BLaER1 treated with 17β-estradiol and CSF1 and Interleukin-3, amounts not matched to agents 10 nM and 100 nM (cell line): ENCODE data around the gene PPP1R12C.
A peak's percentile ranks its signal among the peaks of the same experiment; 100 is the strongest.
"Not testable (repeated sequence)": the region's sequence is repeated elsewhere in the genome, so short reads cannot be mapped to it uniquely, and the experiment has no call there.

ENCODE experiments used
- H3K27ac ChIP-seq, 11 experiments: shearing (Covaris generic); formaldehyde crosslinking; 2 replicates each; pipeline ENCODE4 v1.8.1; 2022
- H3K27me3 ChIP-seq, 11 experiments: shearing (Covaris generic); formaldehyde crosslinking; 2 replicates each; pipeline ENCODE4 v1.8.1; 2022
- H3K36me3 ChIP-seq, 11 experiments: shearing (Covaris generic); formaldehyde crosslinking; 2 replicates each; pipeline ENCODE4 v1.8.1; 2022
- H3K4me1 ChIP-seq, 10 experiments: shearing (Covaris generic); formaldehyde crosslinking; 2 replicates each; pipeline ENCODE4 v1.8.1; 2022
- H3K4me2 ChIP-seq, 11 experiments: shearing (Covaris generic); formaldehyde crosslinking; 2 replicates each; pipeline ENCODE4 v1.8.1; 2022
- H3K4me3 ChIP-seq, 10 experiments: shearing (Covaris generic); formaldehyde crosslinking; 2 replicates each; pipeline ENCODE4 v1.8.1; 2022
- H3K9ac ChIP-seq, 11 experiments: shearing (Covaris generic); formaldehyde crosslinking; 2 replicates each; pipeline ENCODE4 v1.8.1; 2022
- H3K9me3 ChIP-seq, 11 experiments: shearing (Covaris generic); formaldehyde crosslinking; replicated peaks in 1 of 11; 2 replicates each; pipeline ENCODE4 v1.8.1; 2022
- H4K20me1 ChIP-seq, 11 experiments: shearing (Covaris generic); formaldehyde crosslinking; 2 replicates each; pipeline ENCODE4 v1.8.1; 2022
- Cebpa-rat ChIP-seq, 11 experiments: shearing (Covaris generic); IDR thresholded peaks; 2 replicates each; pipeline ENCODE4 v1.8.1; 2022

Gene PPP1R12C

DNA sequence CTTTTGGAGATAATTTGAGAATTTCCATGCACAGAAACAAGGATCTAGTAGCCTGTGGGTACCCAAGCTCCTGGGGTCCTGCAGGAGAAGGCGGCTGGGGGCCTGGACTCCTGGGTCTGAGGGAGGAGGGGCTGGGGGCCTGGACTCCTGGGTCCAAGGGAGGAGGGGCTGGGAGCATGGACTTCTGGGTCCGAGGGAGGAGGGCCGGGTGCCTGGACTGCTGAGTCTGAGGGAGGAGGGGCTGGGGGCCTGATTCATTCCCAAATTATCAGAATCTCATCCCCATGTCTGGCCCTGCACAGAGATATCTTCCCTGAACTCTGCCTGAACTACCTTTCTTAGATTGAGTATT lies 54.0 kb downstream of the PPP1R12C start:
- H3K9me3 ChIP-seq, result peaks cover 0 to 5% (median 0%) of the 10 kb centered on the region in 11 experiments; a peak in 1 of 22 replicates
- H3K4me1 ChIP-seq, result peaks cover 10 to 30% (median 20%) of the 10 kb centered on the region in 10 experiments
- peaks cover 0 to 38% (median 6%) of the 10 kb centered on the region in 11 experiments; a peak in 10 of 22 replicates for H4K20me1 ChIP-seq
- peak overlapping the region in 1 of 11 experiments; percentile 36; a peak in 1 of 22 replicates for H3K27ac ChIP-seq
- peaks cover 23 to 40% (median 33%) of the 10 kb centered on the region in 11 experiments for H3K27me3 ChIP-seq
- no peak overlapping the region for H3K4me2 ChIP-seq
- no peak overlapping the region for H3K9ac ChIP-seq
- H3K4me3 ChIP-seq, result peak overlapping the region in 9 of 10 experiments; percentile 38 to 93 (median 88); a peak in 9 of 20 replicates
- peaks cover 7 to 15% (median 7%) of the 10 kb centered on the region in 11 experiments; a peak in 20 of 22 replicates for H3K36me3 ChIP-seq
- no peak for TF ChIP-seq Cebpa-rat (IDR thresholded peaks at IDR 0.05)

DNA sequence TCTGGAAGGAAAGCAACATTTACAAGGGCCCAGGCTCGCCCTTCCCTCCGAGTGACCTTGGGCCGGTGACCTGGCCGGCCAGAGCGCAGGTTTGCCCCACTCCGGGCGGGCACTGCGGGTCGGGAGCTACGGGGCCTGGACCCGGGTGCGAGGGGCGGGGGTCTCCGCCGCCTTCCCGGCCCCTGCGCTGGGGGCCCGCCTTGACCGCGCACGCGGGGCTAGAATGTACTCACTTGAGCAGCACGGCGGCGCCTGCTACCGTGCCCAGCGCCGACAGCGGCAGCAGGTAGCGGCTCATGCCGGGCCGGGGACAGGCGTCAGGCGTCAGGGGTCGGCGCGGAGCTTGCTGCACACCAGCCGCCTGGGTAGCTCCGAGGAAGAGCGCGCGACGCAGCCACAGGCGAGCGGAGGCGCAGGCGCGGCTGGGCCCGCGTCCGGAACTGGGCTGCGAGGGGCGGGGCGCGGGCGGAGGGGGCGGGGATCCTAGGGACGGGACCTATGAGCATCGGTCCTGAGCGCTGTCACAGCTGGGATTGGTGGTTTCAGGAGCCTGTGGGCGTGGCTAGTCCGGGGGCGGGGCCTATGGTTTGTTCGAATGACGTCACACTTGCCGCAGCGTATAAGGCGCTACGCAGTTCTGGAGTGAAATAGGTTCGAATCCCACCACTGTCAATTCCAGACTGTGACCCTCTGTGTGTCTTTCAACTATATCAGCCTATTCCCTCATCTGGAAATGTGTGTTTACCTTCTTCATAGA lies 54.5 kb downstream of the PPP1R12C start, which contains the start of gene RDH13:
TSS of gene RDH13 (minus strand) at position 414 of the 757 bp plus-strand sequence. CDS start at position 298, 116 bp downstream.
- peaks cover 0 to 38% (median 6%) of the 10 kb centered on the region in 11 experiments; a peak in 10 of 22 replicates for H4K20me1 ChIP-seq
- peaks cover 10 to 24% (median 17%) of the 10 kb centered on the region in 10 experiments for H3K4me1 ChIP-seq
- H3K27ac ChIP-seq, result peak within 1 kb of the TSS; percentile 61 to 83 (median 79); a peak in 21 of 22 replicates
- peaks cover 10 to 20% (median 13%) of the 10 kb centered on the region in 11 experiments for H3K36me3 ChIP-seq
- peak within 1 kb of the TSS; percentile 79 to 92 (median 85) for H3K9ac ChIP-seq
- peak within 1 kb of the TSS; percentile 89 to 99 (median 98) for H3K4me2 ChIP-seq
- peaks cover 0 to 5% (median 0%) of the 10 kb centered on the region in 11 experiments; a peak in 1 of 22 replicates for H3K9me3 ChIP-seq
- no peak for TF ChIP-seq Cebpa-rat (IDR thresholded peaks at IDR 0.05)
- H3K27me3 ChIP-seq, result peaks cover 18 to 35% (median 27%) of the 10 kb centered on the region in 11 experiments
- H3K4me3 ChIP-seq, result peak within 1 kb of the TSS; percentile 71 to 93 (median 88)

DNA sequence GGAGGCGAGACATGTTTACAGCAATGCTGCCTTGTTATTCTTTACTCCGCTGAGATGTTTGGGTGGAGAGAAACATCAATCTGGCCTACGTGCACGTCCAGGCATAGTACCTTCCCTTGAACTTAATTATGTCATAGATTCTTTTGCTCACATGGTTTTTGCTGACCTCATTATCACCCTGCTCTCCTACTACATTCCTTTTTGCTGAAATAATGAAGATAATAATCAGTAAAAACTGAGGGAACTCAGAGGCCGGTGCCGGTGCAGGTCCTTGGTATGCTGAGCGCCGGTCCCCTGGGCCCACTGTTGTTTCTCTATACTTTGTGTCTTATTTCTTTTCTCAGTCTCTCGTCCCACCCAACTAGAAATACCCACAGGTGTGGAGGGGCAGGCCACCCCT lies 57.1 kb downstream of the PPP1R12C start:
- not testable (repeated sequence) for H3K9me3 ChIP-seq, H3K27ac ChIP-seq, H3K9ac ChIP-seq, H3K4me3 ChIP-seq, H3K27me3 ChIP-seq
- Histone ChIP-seq H4K20me1 (peaks cover 0 to 42% (median 11%) of the 10 kb centered on the region in 11 experiments; a peak in 10 of 22 replicates), H3K4me1 (peaks cover 9 to 22% (median 16%) of the 10 kb centered on the region in 10 experiments), H3K4me2 (peak overlapping the region in 2 of 11 experiments; percentile 12 to 92; a peak in 1 of 22 replicates), H3K36me3 (peaks cover 35 to 47% (median 39%) of the 10 kb centered on the region in 11 experiments)

DNA sequence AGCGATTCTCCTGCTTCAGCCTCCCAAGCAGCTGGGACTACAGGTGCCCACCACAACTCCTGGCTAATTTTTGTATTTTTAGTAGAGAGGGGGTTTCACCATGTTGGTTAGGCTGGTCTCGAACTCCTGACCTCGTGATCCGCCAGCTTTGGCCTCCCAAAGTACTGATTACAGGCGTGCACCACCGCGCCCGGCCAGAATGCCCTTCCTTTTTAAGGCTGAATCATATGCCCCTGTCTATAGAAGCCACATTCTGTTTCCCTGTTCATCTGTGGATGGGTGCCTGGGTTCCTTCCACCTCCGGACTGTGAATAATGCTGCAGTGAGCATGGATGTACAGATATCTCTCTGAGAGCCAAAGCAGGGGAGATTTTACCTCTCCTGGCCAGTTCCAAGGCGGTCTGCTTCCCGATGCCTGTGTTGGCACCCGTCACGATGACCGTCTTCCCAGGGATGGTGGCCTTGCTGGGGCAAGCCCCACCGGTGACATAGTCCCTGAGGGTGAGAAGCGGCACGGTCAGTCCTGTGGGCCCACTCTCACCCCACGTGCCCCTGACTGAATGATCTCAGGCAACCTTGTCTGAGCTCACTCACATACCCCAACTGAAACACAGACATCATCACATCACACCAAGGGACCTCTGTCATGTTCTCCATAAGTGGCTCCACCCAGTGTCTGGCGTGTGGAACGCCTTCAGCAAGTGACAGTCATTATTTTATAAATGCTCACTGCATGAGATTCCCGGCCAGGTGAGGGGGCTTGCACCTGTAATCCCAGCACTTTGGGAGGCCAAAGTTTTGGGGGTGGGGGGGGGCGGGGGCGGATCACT lies 58.4 kb downstream of the PPP1R12C start:
- H3K4me2 ChIP-seq, result no peak overlapping the region
- H4K20me1 ChIP-seq, result peaks cover 0 to 43% (median 11%) of the 10 kb centered on the region in 11 experiments; a peak in 11 of 22 replicates
- no peak for TF ChIP-seq Cebpa-rat (IDR thresholded peaks at IDR 0.05)
- H3K36me3 ChIP-seq, result peaks cover 46 to 59% (median 51%) of the 10 kb centered on the region in 11 experiments
- peaks cover 0 to 8% (median 0%) of the 10 kb centered on the region in 11 experiments; a peak in 3 of 22 replicates for H3K9me3 ChIP-seq
- no peak overlapping the region for H3K4me3 ChIP-seq
- H3K27me3 ChIP-seq, result no peaks in the 10 kb centered on the region
- peaks cover 9 to 22% (median 16%) of the 10 kb centered on the region in 10 experiments for H3K4me1 ChIP-seq
- no peak overlapping the region for H3K9ac ChIP-seq
- no peak overlapping the region for H3K27ac ChIP-seq

DNA sequence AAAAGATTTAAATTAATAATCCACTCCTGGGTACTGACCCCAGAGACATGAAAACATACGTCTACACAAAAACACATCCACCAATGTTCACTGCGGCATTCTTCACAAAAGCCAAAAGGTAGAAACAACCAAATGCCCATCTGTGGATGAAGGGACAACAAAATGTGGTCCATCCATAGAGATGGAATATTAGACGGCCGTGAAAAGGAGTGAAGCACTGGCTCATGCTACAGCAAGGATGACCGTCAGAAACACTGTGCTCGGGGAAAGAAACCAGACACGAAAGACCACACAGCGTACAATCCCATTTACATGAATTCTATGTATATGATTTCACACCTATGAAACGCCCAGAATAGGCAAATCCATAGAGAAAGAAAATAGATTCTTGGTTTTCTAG lies 60.6 kb downstream of the PPP1R12C start:
- Histone ChIP-seq H3K27me3 (no peaks in the 10 kb centered on the region), H3K9me3 (peaks cover 0 to 8% (median 0%) of the 10 kb centered on the region in 11 experiments; a peak in 2 of 22 replicates), H3K4me2 (no peak overlapping the region), H3K27ac (no peak overlapping the region), H3K36me3 (peaks cover 64 to 81% (median 70%) of the 10 kb centered on the region in 11 experiments), H4K20me1 (peaks cover 0 to 57% (median 17%) of the 10 kb centered on the region in 11 experiments; a peak in 13 of 22 replicates), H3K4me3 (no peak overlapping the region), H3K9ac (no peak overlapping the region), H3K4me1 (peaks cover 2 to 14% (median 7%) of the 10 kb centered on the region in 10 experiments)
- TF ChIP-seq Cebpa-rat (IDR thresholded peaks at IDR 0.05), result no peak

DNA sequence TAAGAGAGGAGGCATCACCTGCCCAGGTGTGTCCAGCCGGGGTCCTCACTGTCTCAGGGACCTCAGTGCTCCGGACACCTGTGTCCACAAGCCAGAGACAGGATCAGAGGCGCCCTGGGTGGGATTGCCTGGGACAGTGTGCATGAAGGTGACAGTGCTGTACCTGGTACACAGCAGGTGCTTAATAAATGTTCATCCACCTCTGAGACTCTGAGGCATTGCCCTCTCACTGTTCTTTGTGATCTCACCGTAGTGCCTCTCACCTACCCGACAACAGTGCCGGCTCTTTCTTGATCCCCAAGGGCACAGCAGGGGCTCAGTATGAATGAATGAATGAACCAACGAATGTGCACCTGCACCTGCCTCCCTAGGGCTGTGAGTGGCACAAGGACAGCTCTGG lies 63.7 kb downstream of the PPP1R12C start:
- peaks cover 89 to 100% (median 96%) of the 10 kb centered on the region in 11 experiments for H3K36me3 ChIP-seq
- H3K27me3 ChIP-seq, result no peaks in the 10 kb centered on the region
- no peak overlapping the region for H3K27ac ChIP-seq
- H3K9me3 ChIP-seq, result peaks cover 0 to 8% (median 0%) of the 10 kb centered on the region in 11 experiments; a peak in 2 of 22 replicates
- H3K9ac ChIP-seq, result no peak overlapping the region
- no peak for TF ChIP-seq Cebpa-rat (IDR thresholded peaks at IDR 0.05)
- peaks cover 8 to 62% (median 30%) of the 10 kb centered on the region in 11 experiments; a peak in 15 of 22 replicates for H4K20me1 ChIP-seq
- H3K4me2 ChIP-seq, result no peak overlapping the region
- no peak overlapping the region for H3K4me3 ChIP-seq
- no peaks in the 10 kb centered on the region for H3K4me1 ChIP-seq

DNA sequence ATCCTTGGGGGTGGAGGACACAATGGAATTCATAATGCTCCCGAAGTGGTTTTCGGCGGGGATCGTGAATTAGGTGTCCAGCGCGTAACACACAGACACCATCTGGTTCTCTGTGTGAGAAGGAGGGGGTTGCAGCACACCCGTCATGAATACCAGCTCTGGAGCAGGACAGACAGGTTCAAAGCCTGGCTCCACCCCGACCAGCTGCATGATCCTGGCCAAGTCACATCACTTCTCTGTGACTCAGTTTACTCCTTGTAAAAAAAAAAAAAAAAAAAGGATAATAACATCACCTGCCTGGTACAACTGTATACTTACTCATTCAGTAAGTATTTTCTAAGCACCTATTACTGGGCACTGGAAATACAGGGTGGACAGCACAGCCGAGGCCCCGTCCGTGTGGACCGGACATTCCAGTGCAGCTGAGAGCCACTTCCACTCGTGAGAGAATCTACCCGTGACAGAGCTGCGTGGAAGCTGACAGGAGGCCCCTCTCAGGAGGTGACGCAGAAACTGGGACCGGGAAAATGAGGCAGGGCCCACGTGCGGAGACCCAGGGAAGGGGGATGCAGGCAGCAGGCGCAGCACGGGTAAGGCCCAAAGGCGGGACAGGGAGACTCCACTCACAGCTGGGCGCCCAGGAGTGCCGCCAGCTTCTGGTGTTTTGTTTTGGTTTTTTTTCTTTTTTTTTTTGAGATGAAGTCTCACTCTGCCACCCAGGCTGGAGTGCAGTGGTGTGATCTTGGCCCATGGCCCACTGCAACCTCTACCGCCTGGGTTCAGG lies 66.5 kb downstream of the PPP1R12C start:
- H3K36me3 ChIP-seq, result peaks cover 90 to 100% (median 95%) of the 10 kb centered on the region in 11 experiments

DNA sequence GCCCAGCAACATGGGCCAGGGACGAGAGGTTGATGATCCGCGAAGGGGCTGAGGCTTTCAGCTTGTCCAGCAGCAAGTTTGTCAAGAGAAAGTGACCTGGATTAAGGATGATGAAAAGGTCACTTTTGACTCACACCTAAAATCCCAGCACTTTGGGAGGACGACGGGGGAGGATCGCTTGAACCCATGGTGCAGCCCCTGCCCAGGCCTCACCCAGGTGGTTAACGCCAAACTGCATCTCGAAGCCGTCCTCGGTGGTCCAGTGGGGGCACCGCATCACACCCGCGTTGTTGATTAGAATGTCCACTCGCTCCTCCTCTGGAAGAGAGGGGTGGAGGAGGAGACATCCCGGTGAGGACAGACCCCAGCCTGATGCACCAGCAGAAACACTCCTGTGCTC lies 69.0 kb downstream of the PPP1R12C start:
- Histone ChIP-seq H3K4me2 (no peak overlapping the region), H3K36me3 (peaks cover 85 to 100% (median 96%) of the 10 kb centered on the region in 11 experiments), H4K20me1 (peaks cover 31 to 88% (median 64%) of the 10 kb centered on the region in 11 experiments; a peak in 20 of 22 replicates), H3K27ac (no peak overlapping the region), H3K4me1 (peaks cover 0 to 8% (median 0%) of the 10 kb centered on the region in 10 experiments; a peak in 3 of 20 replicates), H3K4me3 (no peak overlapping the region), H3K9ac (no peak overlapping the region), H3K27me3 (peaks cover 0 to 10% (median 0%) of the 10 kb centered on the region in 11 experiments; a peak in 2 of 22 replicates), H3K9me3 (no peaks in the 10 kb centered on the region)
- no peak for TF ChIP-seq Cebpa-rat (IDR thresholded peaks at IDR 0.05)

More for the DNA sequence above, 66.5 kb downstream of the PPP1R12C start:
- Histone ChIP-seq H3K9me3 (no peaks in the 10 kb centered on the region), H3K4me3 (no peak overlapping the region), H3K9ac (no peak overlapping the region), H3K27me3 (no peaks in the 10 kb centered on the region), H3K4me1 (no peaks in the 10 kb centered on the region), H3K4me2 (no peak overlapping the region), H4K20me1 (peaks cover 10 to 76% (median 50%) of the 10 kb centered on the region in 11 experiments; a peak in 17 of 22 replicates), H3K27ac (no peak overlapping the region)
- no peak for TF ChIP-seq Cebpa-rat (IDR thresholded peaks at IDR 0.05)
